WTC11 (cell line): ENCODE data around the gene NIP7. TPM values are rescaled to one million over a fixed set of nuclear protein-coding genes. Genes with fewer than 3 reads are reported as not detected.
A peak's percentile ranks its signal among the peaks of the same experiment; 100 is the strongest.
"Not testable (repeated sequence)": the region's sequence is repeated elsewhere in the genome, so short reads cannot be mapped to it uniquely, and the experiment has no call there.

Experiments used
- ATAC-seq: fragments of 200-7000 bp; cut with Tn5 transposase; 2 replicates; pipeline ENCODE4 v1.10.0; 2021; ENCODE audit warnings: mild to moderate bottlenecking, moderate library complexity
- CTCF ChIA-PET: fragments of 300-600 bp; sonication (Branson Sonifier 250); formaldehyde crosslinking; loops from one replicate; lab custom pipeline; 2021; ENCODE audit warnings: antibody characterized with exemption; lab: Charles Lee
- POLR2A ChIA-PET: fragments of 350-600 bp; sonication (Branson Sonifier 250); formaldehyde crosslinking; loops from one replicate; lab custom pipeline; 2021; ENCODE audit warnings: antibody characterized with exemption; lab: Charles Lee
- DNase-seq: peaks from one replicate; pipeline ENCODE4 v3.0.0; 2021; ENCODE audit warnings: low spot score
- H3K27ac Mint-ChIP-seq: 2 replicates; pipeline ENCODE4 v1.8.0; 2021; ENCODE audit warnings: mixed read lengths
- H3K27me3 Mint-ChIP-seq: 2 replicates; pipeline ENCODE4 v1.8.0; 2021; ENCODE audit warnings: low read depth, mild to moderate bottlenecking, moderate library complexity, mixed read lengths
- H3K36me3 Mint-ChIP-seq: 2 replicates; pipeline ENCODE4 v1.8.0; 2021; ENCODE audit warnings: mixed read lengths
- H3K4me1 Mint-ChIP-seq: 2 replicates; pipeline ENCODE4 v1.8.0; 2022; ENCODE audit warnings: mixed read lengths
- H3K4me3 Mint-ChIP-seq: 2 replicates; pipeline ENCODE4 v1.8.0; 2021; ENCODE audit warnings: mild to moderate bottlenecking, moderate library complexity, mixed read lengths
- H3K9me3 Mint-ChIP-seq: 2 replicates; pipeline ENCODE4 v1.8.0; 2021; ENCODE audit warnings: mixed read lengths
- ARID4B ChIP-seq: sonication (generic); formaldehyde crosslinking; IDR thresholded peaks from 2 replicates; pipeline ENCODE4 v1.8.0; 2023; ENCODE audit warnings: missing genetic modification reagents, mild to moderate bottlenecking, borderline replicate concordance
- ATF2 ChIP-seq: sonication (generic); formaldehyde crosslinking; IDR thresholded peaks from 2 replicates; pipeline ENCODE4 v1.8.1; 2022; ENCODE audit warnings: low read depth, missing genetic modification reagents, borderline replicate concordance
- E2F4 ChIP-seq: sonication (generic); formaldehyde crosslinking; IDR thresholded peaks from 2 replicates; pipeline ENCODE4 v1.8.1; 2022; ENCODE audit warnings: low read depth, mild to moderate bottlenecking, moderate library complexity, missing genetic modification reagents, borderline replicate concordance
- E2F5 ChIP-seq: sonication (generic); formaldehyde crosslinking; IDR thresholded peaks from 2 replicates; pipeline ENCODE4 v1.8.1; 2022; ENCODE audit warnings: mild to moderate bottlenecking, moderate library complexity, missing genetic modification reagents
- ERG ChIP-seq: fragments of 250-450 bp; sonication (Bioruptor Pico); IDR thresholded peaks from 2 replicates; pipeline ENCODE4 v1.8.0; 2021; ENCODE audit warnings: mild to moderate bottlenecking
- FOXJ3 ChIP-seq: sonication (generic); formaldehyde crosslinking; IDR thresholded peaks from 2 replicates; pipeline ENCODE4 v1.9.0; 2021; ENCODE audit warnings: missing genetic modification reagents, mild to moderate bottlenecking, borderline replicate concordance
- IRF1 ChIP-seq: sonication (generic); formaldehyde crosslinking; IDR thresholded peaks from 2 replicates; pipeline ENCODE4 v1.8.0; 2023; ENCODE audit warnings: missing genetic modification reagents
- JUN ChIP-seq: sonication (generic); formaldehyde crosslinking; IDR thresholded peaks from 2 replicates; pipeline ENCODE4 v1.8.0; 2023; ENCODE audit warnings: mild to moderate bottlenecking, missing genetic modification reagents
- KAT7 ChIP-seq: sonication (generic); formaldehyde crosslinking; IDR thresholded peaks from 2 replicates; pipeline ENCODE4 v1.8.1; 2023; ENCODE audit warnings: missing genetic modification reagents, mild to moderate bottlenecking, borderline replicate concordance
- PRDM15 ChIP-seq: sonication (generic); formaldehyde crosslinking; IDR thresholded peaks from 2 replicates; pipeline ENCODE4 v1.8.0; 2022; ENCODE audit warnings: missing genetic modification reagents
- USF1 ChIP-seq: sonication (generic); formaldehyde crosslinking; IDR thresholded peaks from 2 replicates; pipeline ENCODE4 v1.8.0; 2022; ENCODE audit warnings: mild to moderate bottlenecking, missing genetic modification reagents
- ZBTB21 ChIP-seq: sonication (generic); formaldehyde crosslinking; IDR thresholded peaks from 2 replicates; pipeline ENCODE4 v1.8.1; 2023; ENCODE audit warnings: mild to moderate bottlenecking, missing genetic modification reagents, borderline replicate concordance
- ZBTB43 ChIP-seq: sonication (generic); formaldehyde crosslinking; IDR thresholded peaks from 2 replicates; pipeline ENCODE4 v1.8.1; 2023; ENCODE audit warnings: mild to moderate bottlenecking, missing genetic modification reagents
- ZNF219 ChIP-seq: sonication (generic); formaldehyde crosslinking; IDR thresholded peaks from 2 replicates; pipeline ENCODE4 v1.8.0; 2023; ENCODE audit warnings: missing genetic modification reagents, mild to moderate bottlenecking, borderline replicate concordance
- ZNF416 ChIP-seq: fragments of 250-450 bp; sonication (Bioruptor Pico); IDR thresholded peaks from 2 replicates; pipeline ENCODE4 v1.9.0; 2021; ENCODE audit warnings: mild to moderate bottlenecking, inconsistent platforms
- ZNF423 ChIP-seq: fragments of 250-450 bp; sonication (Bioruptor Pico); IDR thresholded peaks from 2 replicates; pipeline ENCODE4 v2.1.2; 2022; ENCODE audit warnings: mild to moderate bottlenecking, moderate library complexity
- total RNA-seq: library from RNA; stranded (reverse); gene quantifications from 3 replicates; pipeline ENCODE4 v1.2.3, GENCODE V29; 2021

Gene NIP7
- total RNA-seq, 1 experiment from 2014 or later: 43.7 TPM

- H3K36me3 Mint-ChIP-seq, POLR2A ChIA-PET, H3K4me3 Mint-ChIP-seq, H3K27ac Mint-ChIP-seq, DNase-seq, ATAC-seq, H3K4me1 Mint-ChIP-seq, H3K9me3 Mint-ChIP-seq, CTCF ChIA-PET, H3K27me3 Mint-ChIP-seq: not testable (repeated sequence)
Observed at GRCh38 chr16:69360070-69360469, 20.5 kb downstream of the NIP7 start.

- H3K4me1 Mint-ChIP-seq: no peaks in the 10 kb centered on the region
- TF ChIP-seq PRDM15 (no peak), USF1 (CRISPR knock-in tag) (no peak), ZNF219 (CRISPR knock-in tag) (no peak), ZBTB43 (no peak), E2F4 (CRISPR knock-in tag) (no peak), IRF1 (no peak), ZBTB21 (CRISPR knock-in tag) (no peak), E2F5 (CRISPR knock-in tag) (no peak), JUN (CRISPR knock-in tag) (no peak), ZNF416 (CRISPR knock-in tag) (no peak), KAT7 (CRISPR knock-in tag) (no peak), ZNF423 (no peak), ERG (no peak), ARID4B (CRISPR knock-in tag) (no peak), FOXJ3 (CRISPR knock-in tag) (no peak), ATF2 (no peak)
- H3K4me3 Mint-ChIP-seq: no peak overlapping the region
- peak overlapping the region; percentile 71 for H3K27ac Mint-ChIP-seq
- no peaks in the 10 kb centered on the region for H3K27me3 Mint-ChIP-seq
- no peaks in the 10 kb centered on the region for H3K9me3 Mint-ChIP-seq
- DNase-seq (no peak), ATAC-seq (no peak)
- H3K36me3 Mint-ChIP-seq: peaks cover 27% of the 10 kb centered on the region
- CTCF ChIA-PET: no interaction called here
- POLR2A ChIA-PET: no interaction called here
Observed at GRCh38 chr16:69363281-69363717, 23.7 kb downstream of the NIP7 start.
